ENCODE data around the gene PRR13.

PRR13 gene

DNA sequence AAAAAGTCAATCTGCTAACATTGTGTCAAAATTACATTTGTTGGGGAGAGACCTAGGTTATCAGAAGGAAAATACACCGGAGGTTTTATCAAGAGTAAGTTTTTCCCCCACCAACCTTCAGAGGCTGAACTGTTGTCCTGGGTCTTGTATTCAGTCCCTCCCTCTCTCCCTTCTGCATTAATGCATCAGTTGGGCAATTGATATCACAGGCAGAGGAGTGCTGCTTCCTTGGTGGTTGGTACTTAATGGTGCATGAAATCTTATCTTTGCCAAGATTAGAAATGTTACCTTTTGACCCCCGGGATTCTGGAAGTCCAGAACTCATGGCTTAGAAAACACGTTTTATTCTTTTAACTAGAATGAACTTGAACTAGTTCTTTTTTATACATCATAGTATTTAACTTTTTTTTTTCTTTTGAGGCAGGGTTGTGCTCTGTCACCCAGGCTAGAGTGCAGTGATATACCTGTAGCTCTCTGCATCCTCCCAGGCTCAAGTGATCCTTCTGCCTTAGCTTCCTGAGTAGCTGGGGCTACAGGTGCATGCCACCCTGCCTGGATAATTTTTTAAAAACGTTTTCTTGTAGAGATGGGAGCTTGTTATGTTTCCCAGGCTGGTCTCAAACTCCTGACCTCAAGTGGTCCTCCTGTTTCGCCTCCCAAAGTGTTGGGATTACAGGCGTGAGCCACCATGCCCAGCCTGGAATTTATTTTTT, 15.3 kb downstream of the PRR13 start:
- peaks cover 43% of the 10 kb centered on the region for H3K36me3 Mint-ChIP-seq
- no peaks in the 10 kb centered on the region for H3K27me3 Mint-ChIP-seq
- H3K4me1 Mint-ChIP-seq, result peaks cover 58% of the 10 kb centered on the region
- H3K9me3 Mint-ChIP-seq, result no peaks in the 10 kb centered on the region
- H3K27ac Mint-ChIP-seq, result no peak overlapping the region
- H3K4me3 Mint-ChIP-seq, result no peak overlapping the region

DNA sequence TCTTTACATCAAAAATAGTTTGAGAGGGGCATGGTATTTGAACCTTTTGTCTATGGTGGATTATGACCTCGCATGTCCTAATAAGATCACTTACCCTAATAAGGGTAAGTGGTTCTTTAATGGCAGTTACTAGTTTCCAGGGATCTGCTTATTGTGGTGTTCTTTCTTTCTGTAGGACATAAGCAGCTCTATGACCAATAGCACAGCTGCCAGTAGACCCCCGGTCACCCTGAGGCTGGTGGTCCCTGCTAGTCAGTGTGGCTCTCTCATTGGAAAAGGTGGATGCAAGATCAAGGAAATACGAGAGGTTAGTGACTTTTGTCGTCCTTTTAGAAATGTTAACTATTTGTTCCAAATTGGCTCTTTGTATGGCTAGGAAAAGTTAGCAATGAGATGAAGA, 17.6 kb downstream of the PRR13 start:
- Mint-ChIP-seq H3K4me3 (no peak overlapping the region), H3K9me3 (no peaks in the 10 kb centered on the region), H3K4me1 (peaks cover 62% of the 10 kb centered on the region), H3K36me3 (peaks cover 46% of the 10 kb centered on the region), H3K27ac (no peak overlapping the region), H3K27me3 (no peaks in the 10 kb centered on the region)

DNA sequence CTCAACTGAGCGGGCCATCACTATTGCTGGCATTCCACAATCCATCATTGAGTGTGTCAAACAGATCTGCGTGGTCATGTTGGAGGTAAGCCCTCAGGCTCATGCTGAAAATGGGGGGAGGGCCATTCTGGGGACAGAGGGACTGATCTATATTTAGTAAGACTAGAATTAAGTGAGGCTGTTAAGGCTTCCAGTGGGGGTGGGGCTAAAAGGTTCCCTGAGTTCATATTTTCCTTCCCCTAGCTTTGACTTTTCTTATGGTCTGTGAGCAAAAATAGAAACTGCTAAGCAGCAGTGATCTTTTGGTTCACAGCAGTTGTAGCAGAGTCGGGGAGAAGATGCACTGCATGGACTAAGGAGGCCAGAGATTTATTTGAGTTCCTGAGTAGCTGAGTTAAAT, 19.5 kb downstream of the PRR13 start:
- Mint-ChIP-seq H3K4me1 (peaks cover 52% of the 10 kb centered on the region), H3K36me3 (peaks cover 39% of the 10 kb centered on the region), H3K27ac (peak overlapping the region; percentile 70), H3K4me3 (peak overlapping the region; percentile 6), H3K27me3 (no peaks in the 10 kb centered on the region), H3K9me3 (no peaks in the 10 kb centered on the region)

GRCh38 chr12:53461591-53461990, 20.1 kb downstream of the PRR13 start:
- no peak overlapping the region for H3K4me3 Mint-ChIP-seq
- peaks cover 53% of the 10 kb centered on the region for H3K4me1 Mint-ChIP-seq
- H3K9me3 Mint-ChIP-seq, result no peaks in the 10 kb centered on the region
- peak overlapping the region; percentile 41 for H3K27ac Mint-ChIP-seq
- no peaks in the 10 kb centered on the region for H3K27me3 Mint-ChIP-seq
- H3K36me3 Mint-ChIP-seq, result peaks cover 38% of the 10 kb centered on the region

DNA sequence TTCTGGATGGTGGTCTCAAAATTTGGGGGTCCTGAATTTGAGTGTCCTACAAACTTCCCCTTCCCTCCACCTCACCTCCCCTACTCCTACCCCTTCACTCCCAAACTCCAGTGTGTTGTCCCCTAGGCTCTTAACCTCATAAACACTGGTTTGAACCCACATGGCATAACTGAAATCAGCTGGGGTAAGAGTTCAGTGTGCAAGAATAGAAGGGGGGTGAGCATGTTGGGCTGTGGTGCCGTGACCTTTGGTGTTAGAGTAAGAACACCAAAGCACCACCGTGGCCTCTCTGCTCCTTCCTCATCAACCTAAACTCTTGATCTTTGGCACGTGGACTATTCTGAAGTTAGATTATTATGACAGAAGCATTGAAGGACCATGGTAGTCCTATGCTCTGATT, 21.4 kb downstream of the PRR13 start:
- Mint-ChIP-seq H3K4me3 (no peak overlapping the region), H3K9me3 (no peaks in the 10 kb centered on the region), H3K4me1 (peaks cover 53% of the 10 kb centered on the region), H3K27me3 (no peaks in the 10 kb centered on the region), H3K27ac (no peak overlapping the region), H3K36me3 (peaks cover 39% of the 10 kb centered on the region)

DNA sequence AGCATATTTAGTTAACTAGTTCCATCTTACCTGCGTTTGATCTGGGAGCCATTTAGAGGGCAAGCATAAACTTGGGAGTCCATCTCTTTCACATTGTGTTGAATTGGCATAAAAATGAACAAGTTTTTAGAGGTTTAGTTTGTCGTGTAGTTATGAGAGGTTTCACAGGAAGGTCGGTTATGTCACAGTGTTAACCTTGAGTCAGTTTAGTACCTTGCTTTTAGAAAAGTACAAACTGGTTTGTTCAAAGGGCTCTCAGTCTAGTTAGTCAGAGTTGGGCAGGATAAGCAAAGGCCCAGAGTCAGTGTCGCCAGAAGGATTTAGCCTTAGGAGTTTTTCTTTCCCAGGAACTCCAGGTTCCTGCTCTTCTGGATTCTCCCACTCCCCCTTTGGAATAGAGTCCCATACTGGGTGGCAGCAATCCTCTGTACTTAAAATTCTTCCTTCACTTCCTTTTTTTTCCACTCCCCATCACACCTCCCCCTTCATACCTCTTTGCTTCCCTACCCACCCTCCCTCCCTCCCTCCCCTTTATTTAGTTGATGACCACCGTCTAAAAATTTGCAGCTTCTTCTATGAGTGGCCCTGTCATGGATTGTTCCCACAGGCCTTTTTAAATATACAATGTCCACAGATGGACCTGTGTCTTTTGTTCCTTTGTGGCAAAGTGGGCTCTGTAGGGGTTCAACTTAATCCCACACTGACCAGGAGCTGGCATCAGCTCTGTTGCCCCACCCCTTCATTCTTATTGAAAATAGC, 22.4 kb downstream of the PRR13 start:
- H3K36me3 Mint-ChIP-seq, result peaks cover 38% of the 10 kb centered on the region
- no peak overlapping the region for H3K4me3 Mint-ChIP-seq
- H3K9me3 Mint-ChIP-seq, result no peaks in the 10 kb centered on the region
- no peaks in the 10 kb centered on the region for H3K27me3 Mint-ChIP-seq
- H3K4me1 Mint-ChIP-seq, result peaks cover 56% of the 10 kb centered on the region
- H3K27ac Mint-ChIP-seq, result no peak overlapping the region

- peak overlapping the region; percentile 19 for H3K27ac Mint-ChIP-seq
- no peaks in the 10 kb centered on the region for H3K27me3 Mint-ChIP-seq
- peaks cover 34% of the 10 kb centered on the region for H3K36me3 Mint-ChIP-seq
- H3K4me1 Mint-ChIP-seq, result peaks cover 51% of the 10 kb centered on the region
- H3K9me3 Mint-ChIP-seq, result no peaks in the 10 kb centered on the region
- peak overlapping the region; percentile 16 for H3K4me3 Mint-ChIP-seq
These were observed 23.3 kb downstream of the PRR13 start for GRCh38 chr12:53464685-53465418.

GRCh38 chr12:53465679-53466078, 24.1 kb downstream of the PRR13 start:
- peaks cover 46% of the 10 kb centered on the region for H3K4me1 Mint-ChIP-seq
- no peak overlapping the region for H3K4me3 Mint-ChIP-seq
- H3K27ac Mint-ChIP-seq, result peak overlapping the region; percentile 55

GRCh38 chr12:53466640-53467039, 25.1 kb downstream of the PRR13 start:
- Mint-ChIP-seq H3K27ac (peak overlapping the region; percentile 32), H3K27me3 (no peaks in the 10 kb centered on the region), H3K4me3 (no peak overlapping the region), H3K4me1 (peaks cover 45% of the 10 kb centered on the region), H3K9me3 (no peaks in the 10 kb centered on the region), H3K36me3 (peaks cover 27% of the 10 kb centered on the region)

More at GRCh38 chr12:53465679-53466078, 24.1 kb downstream of the PRR13 start:
- Mint-ChIP-seq H3K27me3 (no peaks in the 10 kb centered on the region), H3K36me3 (peaks cover 29% of the 10 kb centered on the region), H3K9me3 (no peaks in the 10 kb centered on the region)

GRCh38 chr12:53467082-53467481, 25.5 kb downstream of the PRR13 start:
- H3K4me3 Mint-ChIP-seq, result no peak overlapping the region

DNA sequence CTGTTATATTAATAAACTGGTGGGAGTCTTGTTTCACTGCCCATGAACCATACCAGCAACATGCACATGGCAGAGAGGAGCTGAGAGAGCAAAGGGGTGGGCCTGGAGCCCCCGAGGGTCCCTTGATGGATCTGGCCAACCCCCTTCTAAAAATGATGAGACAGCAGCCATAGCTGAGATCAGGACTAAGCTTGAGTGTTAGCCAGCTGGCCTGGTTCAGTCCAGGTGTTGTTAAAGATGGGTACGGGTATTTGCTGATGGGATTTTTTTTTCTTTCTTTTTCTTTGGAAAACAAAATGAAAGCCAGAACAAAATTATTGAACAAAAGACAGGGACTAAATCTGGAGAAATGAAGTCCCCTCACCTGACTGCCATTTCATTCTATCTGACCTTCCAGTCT, 26.3 kb downstream of the PRR13 start:
- Mint-ChIP-seq H3K9me3 (no peaks in the 10 kb centered on the region), H3K4me3 (no peak overlapping the region), H3K27me3 (no peaks in the 10 kb centered on the region), H3K36me3 (peaks cover 25% of the 10 kb centered on the region), H3K27ac (peak overlapping the region; percentile 46), H3K4me1 (peaks cover 50% of the 10 kb centered on the region)

More at GRCh38 chr12:53467082-53467481, 25.5 kb downstream of the PRR13 start:
- Mint-ChIP-seq H3K9me3 (no peaks in the 10 kb centered on the region), H3K4me1 (peaks cover 48% of the 10 kb centered on the region), H3K36me3 (peaks cover 30% of the 10 kb centered on the region), H3K27ac (no peak overlapping the region), H3K27me3 (no peaks in the 10 kb centered on the region)

DNA sequence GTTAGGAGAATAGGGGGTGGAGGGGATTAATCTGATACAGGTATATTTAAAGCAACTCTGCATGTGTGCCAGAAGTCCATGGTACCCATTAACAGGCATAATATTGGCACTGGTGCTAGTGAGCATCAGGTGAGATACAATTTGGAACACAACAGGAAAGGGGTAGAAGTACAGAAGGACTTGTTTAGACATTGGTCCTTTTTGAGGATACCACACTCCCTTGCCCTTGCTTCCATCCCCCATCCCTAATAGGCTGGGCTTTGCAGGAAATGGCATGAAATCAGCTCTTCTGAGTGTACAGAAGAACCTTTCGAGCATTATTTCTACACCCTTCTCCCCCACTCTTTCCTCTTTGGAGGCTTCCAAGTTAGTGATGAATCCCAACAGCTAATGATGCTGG, 26.7 kb downstream of the PRR13 start:
- H3K27me3 Mint-ChIP-seq, result no peaks in the 10 kb centered on the region
- H3K4me1 Mint-ChIP-seq, result peaks cover 48% of the 10 kb centered on the region
- peak overlapping the region; percentile 46 for H3K27ac Mint-ChIP-seq
- H3K9me3 Mint-ChIP-seq, result no peaks in the 10 kb centered on the region
- H3K4me3 Mint-ChIP-seq, result no peak overlapping the region
- H3K36me3 Mint-ChIP-seq, result peaks cover 24% of the 10 kb centered on the region

GRCh38 chr12:53472056-53472582, 30.6 kb downstream of the PRR13 start:
- Mint-ChIP-seq H3K36me3 (peaks cover 20% of the 10 kb centered on the region), H3K4me3 (peak overlapping the region; percentile 53), H3K4me1 (peaks cover 62% of the 10 kb centered on the region), H3K27ac (peak overlapping the region; percentile 57), H3K9me3 (no peaks in the 10 kb centered on the region), H3K27me3 (no peaks in the 10 kb centered on the region)

- Mint-ChIP-seq H3K36me3 (peaks cover 18% of the 10 kb centered on the region), H3K4me1 (peaks cover 64% of the 10 kb centered on the region), H3K9me3 (no peaks in the 10 kb centered on the region), H3K4me3 (no peak overlapping the region), H3K27me3 (no peaks in the 10 kb centered on the region), H3K27ac (peak overlapping the region; percentile 76)
These were observed 32.5 kb downstream of the PRR13 start for GRCh38 chr12:53474077-53474476.

- H3K4me1 Mint-ChIP-seq, result peaks cover 66% of the 10 kb centered on the region
- H3K9me3 Mint-ChIP-seq, result no peaks in the 10 kb centered on the region
- H3K27me3 Mint-ChIP-seq, result no peaks in the 10 kb centered on the region
- peak overlapping the region; percentile 76 for H3K27ac Mint-ChIP-seq
- peaks cover 18% of the 10 kb centered on the region for H3K36me3 Mint-ChIP-seq
- peak overlapping the region; percentile 15 for H3K4me3 Mint-ChIP-seq
These were observed 33.3 kb downstream of the PRR13 start for GRCh38 chr12:53474819-53475218.
